ENCODE measurements around the gene CALCOCO1. TPM values are rescaled to one million over a fixed set of nuclear protein-coding genes. Genes with fewer than 3 reads are reported as not detected.
A peak's percentile ranks its signal among the peaks of the same experiment; 100 is the strongest.

The CALCOCO1 gene
- total RNA-seq, 1 donor from 2014 or later: 25.3 TPM

- Histone ChIP-seq H3K79me2 (ENCODE audit: low read depth) (no peaks in the 10 kb centered on the region), H2AFZ (replicated peaks) (peak overlapping the region; percentile 95), H3K4me3 (peak overlapping the region; percentile 67), H3K4me1 (peaks cover 57% of the 10 kb centered on the region), H3K27ac (no peak overlapping the region), H4K20me1 (ENCODE audit: low read depth) (no peaks in the 10 kb centered on the region), H3K36me3 (no peaks in the 10 kb centered on the region), H3K27me3 (peaks cover 98% of the 10 kb centered on the region), H3K4me2 (peak overlapping the region; percentile 100), H3K9ac (no peak overlapping the region), H3K9me3 (ENCODE audit: low read depth) (no peaks in the 10 kb centered on the region), H3F3A (ENCODE audit: low read depth) (peaks cover 24% of the 10 kb centered on the region)
- Mint-ChIP-seq H3K9me3 (no peaks in the 10 kb centered on the region), H3K27ac (peak overlapping the region; percentile 74), H3K27me3 (ENCODE audit: insufficient read depth, low read depth) (peaks cover 5% of the 10 kb centered on the region), H3K36me3 (no peaks in the 10 kb centered on the region), H3K4me1 (peaks cover 13% of the 10 kb centered on the region), H3K4me3 (no peak overlapping the region)
- DNase-seq (ENCODE audit: low spot score): peak; percentile 67
- TF ChIP-seq CTCF (IDR thresholded peaks at IDR 0.05) (no peak), EZH2 (IDR thresholded peaks at IDR 0.05) (no peak), EZH2phosphoT487 (IDR thresholded peaks at IDR 0.05) (no peak)
Observed at GRCh38 chr12:53750812-53751335, 23.6 kb upstream of the CALCOCO1 start.

GRCh38 chr12:53749986-53750811, 22.9 kb upstream of the CALCOCO1 start:
- Histone ChIP-seq H3K4me2 (peak overlapping the region; percentile 100), H3K27me3 (peaks cover 98% of the 10 kb centered on the region), H3K27ac (no peak overlapping the region), H3K36me3 (no peaks in the 10 kb centered on the region), H3K9ac (no peak overlapping the region), H2AFZ (replicated peaks) (no peak overlapping the region), H3K79me2 (ENCODE audit: low read depth) (no peaks in the 10 kb centered on the region), H3F3A (ENCODE audit: low read depth) (peaks cover 20% of the 10 kb centered on the region), H3K4me1 (peaks cover 57% of the 10 kb centered on the region), H3K4me3 (peak overlapping the region; percentile 67), H4K20me1 (ENCODE audit: low read depth) (no peaks in the 10 kb centered on the region), H3K9me3 (ENCODE audit: low read depth) (no peaks in the 10 kb centered on the region)
- Mint-ChIP-seq H3K27me3 (ENCODE audit: insufficient read depth, low read depth) (peaks cover 5% of the 10 kb centered on the region), H3K27ac (peak overlapping the region; percentile 74), H3K4me1 (peaks cover 10% of the 10 kb centered on the region), H3K9me3 (no peaks in the 10 kb centered on the region), H3K36me3 (no peaks in the 10 kb centered on the region), H3K4me3 (no peak overlapping the region)
- no peak for DNase-seq (ENCODE audit: low spot score)
- TF ChIP-seq CTCF (IDR thresholded peaks at IDR 0.05) (no peak), EZH2phosphoT487 (IDR thresholded peaks at IDR 0.05) (no peak), EZH2 (IDR thresholded peaks at IDR 0.05) (no peak)

- TF ChIP-seq EZH2 (IDR thresholded peaks at IDR 0.05): peak; percentile 74
- peak; percentile 52 for TF ChIP-seq EZH2phosphoT487 (IDR thresholded peaks at IDR 0.05)
- TF ChIP-seq CTCF (IDR thresholded peaks at IDR 0.05): peak; percentile 5
- peak; percentile 84 for DNase-seq (ENCODE audit: low spot score)
- Histone ChIP-seq H3K9ac (no peak overlapping the region), H3K4me3 (peak overlapping the region; percentile 26), H4K20me1 (ENCODE audit: low read depth) (no peaks in the 10 kb centered on the region), H3K27ac (no peak overlapping the region), H3K9me3 (ENCODE audit: low read depth) (no peaks in the 10 kb centered on the region), H3K4me2 (peak overlapping the region; percentile 75), H3K27me3 (peaks cover 94% of the 10 kb centered on the region), H3K79me2 (ENCODE audit: low read depth) (no peaks in the 10 kb centered on the region), H3K36me3 (no peaks in the 10 kb centered on the region), H3F3A (ENCODE audit: low read depth) (peaks cover 25% of the 10 kb centered on the region), H2AFZ (replicated peaks) (no peak overlapping the region), H3K4me1 (peaks cover 69% of the 10 kb centered on the region)
- Mint-ChIP-seq H3K9me3 (no peaks in the 10 kb centered on the region), H3K27me3 (ENCODE audit: insufficient read depth, low read depth) (peaks cover 11% of the 10 kb centered on the region), H3K4me1 (peaks cover 27% of the 10 kb centered on the region), H3K4me3 (no peak overlapping the region), H3K27ac (peak overlapping the region; percentile 31), H3K36me3 (no peaks in the 10 kb centered on the region)
Observed at GRCh38 chr12:53748072-53748840, 21.0 kb upstream of the CALCOCO1 start.
